Glomerular visceral epithelial cell (primary cell): ENCODE measurements around the gene HDAC4.

Experiments
- DNase-seq: peaks from one replicate; pipeline ENCODE4 v3.0.0-alpha.2; 2016; ENCODE audit errors: extremely low spot score

HDAC4 gene

GRCh38 chr2:239348563-239349452 is 52.0 kb downstream of the HDAC4 start:
- no peak for DNase-seq

- DNase-seq, result no peak
Observed at GRCh38 chr2:239346676-239347075, 54.1 kb downstream of the HDAC4 start.

DNA sequence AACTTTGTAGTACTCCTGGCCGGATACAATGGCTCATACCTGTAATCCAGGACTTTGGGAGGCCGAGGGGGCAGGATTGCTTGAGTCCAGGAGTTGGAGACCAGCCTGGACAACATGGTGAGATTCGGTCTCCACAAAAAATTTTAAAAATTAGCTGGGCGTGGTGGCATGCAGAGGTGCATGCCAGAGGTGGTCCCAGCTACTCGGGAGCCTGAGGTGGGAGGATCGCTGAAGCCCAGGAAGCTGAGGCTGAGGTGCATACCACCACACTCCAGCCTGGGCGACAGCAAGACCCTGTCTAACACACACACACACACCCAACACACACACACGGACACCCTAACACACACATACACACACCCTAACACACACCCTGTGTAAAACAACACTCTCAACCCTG is 55.6 kb downstream of the HDAC4 start:
- no peak for DNase-seq

DNA sequence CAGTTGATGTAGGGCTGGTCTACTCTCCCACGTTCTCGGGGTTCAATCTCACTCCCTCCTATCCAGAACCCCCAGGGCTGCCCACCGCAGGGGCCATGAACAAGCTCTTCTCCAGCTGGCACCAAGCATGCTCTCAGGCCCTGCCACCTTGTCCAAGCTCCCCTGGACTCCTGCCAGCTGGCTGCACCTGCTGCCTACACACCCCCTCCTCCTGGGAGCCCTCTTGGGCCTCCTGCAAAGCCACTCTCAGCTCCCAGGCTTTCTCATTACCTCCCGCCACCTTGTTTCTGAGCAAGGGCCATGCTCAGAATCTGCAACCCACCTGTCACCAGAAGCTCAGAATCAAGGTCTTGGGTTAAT is 56.0 kb downstream of the HDAC4 start:
- no peak for DNase-seq

DNA sequence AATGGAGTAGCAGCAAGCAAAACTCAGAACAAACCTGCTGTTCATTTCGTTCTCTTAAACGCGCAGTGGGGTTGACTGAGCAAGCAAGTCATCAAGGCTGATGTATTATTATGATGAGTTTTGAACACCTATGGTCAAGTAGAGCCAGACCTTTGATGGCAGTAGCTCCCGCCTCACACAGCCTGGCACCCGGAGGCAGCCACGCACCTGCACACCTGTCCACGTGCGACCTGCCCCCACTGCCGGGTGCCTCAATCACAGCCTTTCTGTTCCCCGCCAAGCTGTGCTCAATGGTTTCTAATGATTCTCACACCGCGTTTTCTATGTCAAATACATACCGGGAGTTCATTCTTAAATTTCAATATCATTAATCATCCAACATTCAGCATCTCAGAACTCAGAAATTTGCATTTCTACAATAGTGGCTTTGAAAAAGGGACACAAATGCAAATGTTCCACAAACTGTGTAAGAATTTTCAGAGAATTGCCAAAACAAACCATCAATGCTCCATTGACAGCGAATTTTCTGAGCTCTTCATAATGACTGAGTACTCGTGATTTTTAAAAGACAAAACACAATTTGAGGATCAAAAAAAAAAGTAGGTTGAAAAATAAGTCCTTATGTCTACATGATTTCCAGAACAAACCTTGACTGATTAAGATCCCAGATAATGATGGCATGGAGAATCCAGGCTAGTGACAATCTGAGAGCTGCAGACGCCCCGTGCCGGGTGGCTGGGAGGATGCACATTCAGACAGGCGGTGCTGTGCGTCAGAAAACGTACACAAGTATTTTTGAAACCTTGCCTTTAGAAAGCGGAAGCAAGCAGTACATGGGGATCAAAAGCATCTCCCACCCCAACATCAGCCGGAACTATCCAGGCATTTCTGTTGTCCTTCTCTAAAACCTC is 56.6 kb downstream of the HDAC4 start:
- no peak for DNase-seq

GRCh38 chr2:239343460-239343859 is 57.4 kb downstream of the HDAC4 start:
- no peak for DNase-seq

- no peak for DNase-seq
Observed at GRCh38 chr2:239341840-239342239, 59.0 kb downstream of the HDAC4 start.

GRCh38 chr2:239341146-239341732 is 59.6 kb downstream of the HDAC4 start:
- no peak for DNase-seq

- no peak for DNase-seq
Observed at GRCh38 chr2:239339726-239340601, 60.9 kb downstream of the HDAC4 start.

- DNase-seq, result no peak
Observed at GRCh38 chr2:239339241-239339640, 61.6 kb downstream of the HDAC4 start.

GRCh38 chr2:239337877-239338484 is 62.8 kb downstream of the HDAC4 start:
- DNase-seq, result no peak

DNA sequence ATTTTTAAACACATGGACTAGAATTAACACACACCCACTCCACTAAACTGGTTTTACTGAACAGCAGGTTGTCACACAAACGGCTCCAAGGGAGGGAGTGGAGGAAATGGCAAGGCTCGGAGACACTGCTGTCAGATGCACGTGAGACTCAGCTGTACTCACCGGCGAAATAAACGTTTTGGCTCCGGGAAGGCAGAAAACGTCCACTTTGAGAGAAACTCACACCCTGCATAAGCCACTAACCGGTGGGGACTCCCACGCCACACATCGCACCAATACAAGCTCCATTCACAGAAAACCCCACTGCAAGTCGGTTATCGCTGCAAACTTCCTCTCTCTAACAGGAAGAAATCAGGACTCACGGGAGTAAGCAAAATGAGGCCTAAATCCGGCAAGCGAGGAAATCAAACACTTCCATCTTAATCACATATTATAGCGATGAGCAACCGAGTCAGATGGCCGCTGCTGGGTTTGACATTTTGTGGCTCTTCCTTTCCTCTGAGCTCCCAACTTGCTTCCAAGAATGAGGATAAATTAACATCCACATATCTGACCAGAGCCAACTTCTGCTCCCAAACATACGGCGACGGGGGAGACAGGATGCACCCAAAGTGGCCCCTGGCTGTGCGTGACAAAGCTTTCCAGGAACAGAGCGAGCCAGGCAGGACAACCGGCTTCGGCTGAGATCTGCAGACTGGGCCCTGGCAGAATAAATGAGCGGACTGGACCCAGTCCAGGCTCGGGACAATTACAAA is 63.5 kb downstream of the HDAC4 start:
- DNase-seq, result no peak

- no peak for DNase-seq
Observed at GRCh38 chr2:239331560-239331959, 69.3 kb downstream of the HDAC4 start.

DNA sequence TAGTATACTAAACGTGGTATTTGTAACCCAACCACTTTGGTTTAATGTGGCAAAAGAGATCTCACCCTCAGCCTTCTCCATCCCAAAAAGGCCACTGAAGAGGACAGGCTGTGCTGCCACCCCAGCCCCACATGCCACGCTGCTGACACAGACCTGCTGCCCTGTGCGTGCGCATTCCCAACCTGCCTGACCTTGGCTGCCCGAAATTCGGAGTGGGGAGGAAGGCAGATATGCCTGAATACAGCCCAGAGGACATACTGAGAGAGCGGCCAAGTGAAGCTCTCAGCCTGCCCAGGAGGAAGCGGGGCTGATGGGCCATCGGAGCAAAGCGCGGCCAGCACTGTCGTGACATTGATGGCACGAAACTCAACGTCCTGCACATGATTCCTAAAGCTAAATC is 70.0 kb downstream of the HDAC4 start:
- no peak for DNase-seq

DNA sequence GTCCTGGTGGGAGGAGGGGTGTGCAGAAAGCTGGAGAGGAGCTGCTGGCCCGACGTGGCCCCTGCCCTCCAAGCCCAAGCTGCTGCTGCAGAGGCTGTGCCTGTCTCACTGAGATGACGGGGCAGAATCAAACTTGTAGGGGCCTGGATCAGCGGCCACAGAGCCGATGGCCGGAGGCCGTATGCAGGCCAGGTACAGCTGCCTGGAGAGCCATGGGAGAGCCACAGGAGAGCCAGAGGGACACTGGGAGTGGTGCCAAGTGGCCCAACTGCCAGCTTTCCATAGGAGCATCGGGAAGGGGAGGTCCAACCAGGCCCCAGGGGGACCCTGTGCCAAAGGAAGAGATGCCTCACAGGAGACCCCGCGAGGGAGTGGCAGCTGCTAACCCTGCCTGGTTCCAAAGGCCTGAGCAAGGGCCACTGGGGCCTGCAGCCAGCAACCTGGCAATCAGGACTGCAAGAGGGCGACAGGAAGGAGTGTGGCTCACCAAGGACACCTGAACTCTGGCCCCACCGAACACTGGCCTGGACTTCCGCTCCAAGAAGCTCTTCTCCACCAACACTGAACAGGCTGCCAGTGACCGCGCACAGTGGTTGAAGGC is 70.7 kb downstream of the HDAC4 start:
- DNase-seq, result no peak

DNA sequence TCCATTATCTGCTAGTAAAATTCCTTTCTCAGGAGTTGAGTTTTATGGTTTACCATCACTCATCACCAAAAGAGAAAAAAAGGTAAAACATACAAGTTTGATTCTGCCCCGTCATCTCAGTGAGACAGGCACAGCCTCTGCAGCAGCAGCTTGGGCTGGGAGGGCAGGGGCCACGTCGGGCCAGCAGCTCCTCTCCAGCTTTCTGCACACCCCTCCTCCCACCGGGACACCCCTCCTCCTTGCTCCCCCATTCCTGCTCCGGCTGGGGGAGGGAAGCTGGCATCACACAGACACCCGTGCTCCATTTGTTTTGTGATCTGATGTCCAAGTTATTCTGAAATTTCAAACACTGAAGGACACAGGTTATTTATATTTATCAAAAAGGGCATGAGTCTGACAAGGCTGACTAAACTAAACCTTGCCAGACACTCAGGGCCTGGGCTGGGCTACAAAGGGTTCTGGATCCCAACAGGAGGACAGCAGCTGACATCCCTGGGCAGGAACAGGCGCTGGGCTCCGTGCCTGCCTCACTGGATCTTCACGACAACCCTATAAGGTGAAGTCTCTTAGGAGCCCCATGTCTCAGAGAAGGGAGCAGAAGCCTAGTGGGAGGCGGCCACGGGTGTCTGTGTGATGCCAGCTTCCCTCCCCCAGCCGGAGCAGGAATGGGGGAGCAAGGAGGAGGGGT is 71.4 kb downstream of the HDAC4 start:
- DNase-seq, result no peak

- no peak for DNase-seq
Observed at GRCh38 chr2:239328351-239329191, 72.2 kb downstream of the HDAC4 start.
